ENCODE measurements around the gene SBSN. TPM values are rescaled to one million over a fixed set of nuclear protein-coding genes. Genes with fewer than 3 reads are reported as not detected.
A peak's percentile ranks its signal among the peaks of the same experiment; 100 is the strongest.

The SBSN gene
- total and polyA plus RNA-seq, 9 of the 15 experiments (the other 6 are each of a cell fraction or from before 2014, with no cell fraction given), result 0.05 TPM; not detected in 8

DNA sequence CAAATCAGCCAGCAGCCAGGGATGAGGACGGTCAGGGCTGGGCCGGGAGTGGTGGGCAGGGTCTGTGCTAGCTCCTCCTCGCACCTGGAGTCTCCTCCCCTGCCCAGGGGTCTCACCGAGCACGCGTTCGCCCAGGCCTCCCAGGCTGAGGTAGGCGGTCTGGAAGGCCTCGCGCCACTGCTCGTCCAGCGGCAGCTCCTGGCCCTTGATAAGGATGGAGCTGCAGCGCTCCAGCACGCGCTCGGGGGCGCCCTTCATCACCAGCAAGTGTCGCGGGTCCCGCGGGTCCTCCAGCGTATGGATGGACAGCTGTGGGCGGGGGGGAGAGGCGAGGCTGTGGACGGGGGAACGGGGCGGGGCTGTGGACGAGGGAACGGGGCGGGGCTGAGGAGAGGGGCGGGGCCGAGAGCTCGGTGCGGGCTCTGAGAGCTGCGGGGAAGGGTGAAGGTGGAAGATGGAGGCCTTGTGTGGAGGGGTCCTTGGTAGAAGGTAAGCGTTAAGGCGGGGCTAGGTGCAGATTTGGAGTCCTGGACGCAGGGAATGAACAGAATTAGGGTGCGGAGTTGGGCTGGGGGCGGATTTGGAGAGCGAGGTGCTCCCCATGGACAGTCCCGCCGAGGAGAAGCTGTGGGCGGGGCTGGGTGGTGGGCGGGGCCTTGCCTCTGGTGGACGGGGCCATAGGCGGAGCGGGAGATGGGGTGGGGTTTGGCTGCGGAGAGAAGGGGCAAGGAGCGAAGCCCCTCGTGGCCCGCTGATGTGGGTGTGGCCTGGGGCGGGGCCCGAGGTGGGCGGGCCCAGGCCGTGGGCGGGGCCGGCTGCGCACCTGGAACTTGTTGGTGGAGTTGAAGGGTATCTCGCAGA lies 29.7 kb upstream of the SBSN start (continued):
- TF ChIP-seq ETV5 (CRISPR knock-in tag; IDR thresholded peaks at IDR 0.05; ENCODE audit: low read depth) (no peak), PHB (CRISPR knock-in tag; IDR thresholded peaks at IDR 0.05) (no peak), ZNF124 (CRISPR knock-in tag; IDR thresholded peaks at IDR 0.05) (no peak), ZNF212 (CRISPR knock-in tag; IDR thresholded peaks at IDR 0.05) (no peak), ZNF274 (IDR thresholded peaks at IDR 0.05; ENCODE audit: borderline replicate concordance, low read depth, low read length) (no peak), CXXC5 (CRISPR knock-in tag; IDR thresholded peaks at IDR 0.05) (peak; percentile 60), RUNX1 (IDR thresholded peaks at IDR 0.05; ENCODE audit: low read depth) (no peak), RNF2 (IDR thresholded peaks at IDR 0.05) (no peak), ZNF217 (CRISPR knock-in tag; IDR thresholded peaks at IDR 0.05) (no peak), COPS2 (conservative IDR thresholded peaks at IDR 0.05) (no peak), RBM17 (IDR thresholded peaks at IDR 0.05; ENCODE audit: borderline replicate concordance, low read depth, low read length) (no peak), TOE1 (IDR thresholded peaks at IDR 0.05; ENCODE audit: borderline replicate concordance) (no peak), TOE1 (CRISPR knock-in tag; IDR thresholded peaks at IDR 0.05; ENCODE audit: borderline replicate concordance, low read depth) (no peak), NFIX (CRISPR knock-in tag; IDR thresholded peaks at IDR 0.05; ENCODE audit: low read depth) (no peak)
- TF ChIP-seq, protein P1, sequence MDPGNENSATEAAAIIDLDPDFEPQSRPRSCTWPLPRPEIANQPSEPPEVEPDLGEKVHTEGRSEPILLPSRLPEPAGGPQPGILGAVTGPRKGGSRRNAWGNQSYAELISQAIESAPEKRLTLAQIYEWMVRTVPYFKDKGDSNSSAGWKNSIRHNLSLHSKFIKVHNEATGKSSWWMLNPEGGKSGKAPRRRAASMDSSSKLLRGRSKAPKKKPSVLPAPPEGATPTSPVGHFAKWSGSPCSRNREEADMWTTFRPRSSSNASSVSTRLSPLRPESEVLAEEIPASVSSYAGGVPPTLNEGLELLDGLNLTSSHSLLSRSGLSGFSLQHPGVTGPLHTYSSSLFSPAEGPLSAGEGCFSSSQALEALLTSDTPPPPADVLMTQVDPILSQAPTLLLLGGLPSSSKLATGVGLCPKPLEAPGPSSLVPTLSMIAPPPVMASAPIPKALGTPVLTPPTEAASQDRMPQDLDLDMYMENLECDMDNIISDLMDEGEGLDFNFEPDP (CRISPR knock-in tag; IDR thresholded peaks at IDR 0.05), result no peak
- TF ChIP-seq, protein P2, sequence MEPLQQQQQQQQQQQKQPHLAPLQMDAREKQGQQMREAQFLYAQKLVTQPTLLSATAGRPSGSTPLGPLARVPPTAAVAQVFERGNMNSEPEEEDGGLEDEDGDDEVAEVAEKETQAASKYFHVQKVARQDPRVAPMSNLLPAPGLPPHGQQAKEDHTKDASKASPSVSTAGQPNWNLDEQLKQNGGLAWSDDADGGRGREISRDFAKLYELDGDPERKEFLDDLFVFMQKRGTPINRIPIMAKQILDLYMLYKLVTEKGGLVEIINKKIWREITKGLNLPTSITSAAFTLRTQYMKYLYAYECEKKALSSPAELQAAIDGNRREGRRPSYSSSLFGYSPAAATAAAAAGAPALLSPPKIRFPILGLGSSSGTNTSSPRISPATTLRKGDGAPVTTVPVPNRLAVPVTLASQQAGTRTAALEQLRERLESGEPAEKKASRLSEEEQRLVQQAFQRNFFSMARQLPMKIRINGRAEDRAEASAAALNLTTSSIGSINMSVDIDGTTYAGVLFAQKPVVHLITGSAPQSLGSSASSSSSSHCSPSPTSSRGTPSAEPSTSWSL (CRISPR knock-in tag; IDR thresholded peaks at IDR 0.05; ENCODE audit: borderline replicate concordance), result no peak
- TF ChIP-seq, protein P3, sequence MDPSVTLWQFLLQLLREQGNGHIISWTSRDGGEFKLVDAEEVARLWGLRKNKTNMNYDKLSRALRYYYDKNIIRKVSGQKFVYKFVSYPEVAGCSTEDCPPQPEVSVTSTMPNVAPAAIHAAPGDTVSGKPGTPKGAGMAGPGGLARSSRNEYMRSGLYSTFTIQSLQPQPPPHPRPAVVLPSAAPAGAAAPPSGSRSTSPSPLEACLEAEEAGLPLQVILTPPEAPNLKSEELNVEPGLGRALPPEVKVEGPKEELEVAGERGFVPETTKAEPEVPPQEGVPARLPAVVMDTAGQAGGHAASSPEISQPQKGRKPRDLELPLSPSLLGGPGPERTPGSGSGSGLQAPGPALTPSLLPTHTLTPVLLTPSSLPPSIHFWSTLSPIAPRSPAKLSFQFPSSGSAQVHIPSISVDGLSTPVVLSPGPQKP (CRISPR knock-in tag; IDR thresholded peaks at IDR 0.05), result no peak

All from K562 (cell line).